Measurements from ENCODE around the gene XPR1.

XPR1 gene

DNA sequence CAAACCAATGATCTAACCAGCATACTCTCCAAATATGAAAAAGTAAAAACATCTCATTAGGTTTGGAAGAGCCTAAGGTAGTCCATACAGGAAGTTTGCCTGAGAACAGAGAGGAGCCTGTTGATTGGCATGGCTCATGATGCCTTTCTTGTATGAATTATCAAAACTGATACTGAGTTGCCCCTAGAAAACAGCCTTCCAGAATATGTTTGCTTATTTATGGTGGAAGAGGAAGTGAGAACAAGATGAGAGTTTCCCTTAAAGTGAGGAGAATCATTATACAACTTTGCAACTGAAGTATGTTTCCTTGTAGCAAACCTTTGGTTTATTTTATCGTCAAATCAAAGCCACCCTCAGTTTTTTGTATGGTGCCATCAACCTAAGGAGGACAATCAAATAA, 257.0 kb downstream of the XPR1 start:
- DNase-seq (ENCODE audit: insufficient read length, low spot score): no peak
- no peak for FAIRE-seq
- TF ChIP-seq POLR2A (IDR thresholded peaks at IDR 0.05; ENCODE audit: low read depth, low read length): no peak

DNA sequence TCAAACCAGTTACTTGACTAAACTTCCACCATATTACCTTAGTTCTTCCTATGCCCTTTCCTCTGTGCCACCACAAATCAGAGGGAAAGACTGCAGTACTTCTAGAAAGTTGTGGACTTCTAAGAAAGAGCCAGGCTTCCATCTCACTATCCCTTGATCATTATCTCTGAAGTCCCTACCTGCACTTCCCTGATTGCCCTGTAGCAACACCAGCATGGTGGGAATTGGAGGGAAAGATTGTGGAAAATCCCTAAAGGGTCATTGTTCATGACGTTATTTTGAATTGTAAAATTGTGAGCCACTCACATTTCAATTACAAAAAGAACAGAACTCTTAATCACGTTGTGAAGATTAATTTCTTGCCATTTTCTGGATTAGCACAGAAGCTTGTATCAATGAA, 257.5 kb downstream of the XPR1 start:
- FAIRE-seq: no peak
- TF ChIP-seq POLR2A (IDR thresholded peaks at IDR 0.05; ENCODE audit: low read depth, low read length): no peak

DNA sequence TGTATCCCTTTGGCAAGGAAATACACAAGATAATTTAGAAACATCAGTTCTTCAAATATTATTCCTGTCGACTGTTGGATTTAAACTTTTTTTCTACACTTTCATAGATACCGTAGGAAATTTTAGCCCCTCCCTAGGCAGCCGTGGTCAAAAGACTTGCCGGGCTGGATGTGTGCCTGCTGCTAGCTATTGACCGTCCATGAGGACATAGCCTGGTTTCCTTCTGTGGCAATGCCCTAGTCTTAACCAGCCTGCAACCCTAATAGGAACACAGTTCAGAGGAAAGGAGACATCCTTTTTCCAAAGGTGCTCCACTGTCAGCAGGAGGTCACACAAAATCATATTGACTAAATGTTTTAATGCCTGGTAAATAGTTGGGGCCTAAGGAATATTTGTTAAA, 260.4 kb downstream of the XPR1 start:
- no peak for TF ChIP-seq POLR2A (IDR thresholded peaks at IDR 0.05; ENCODE audit: low read depth, low read length)
- FAIRE-seq: no peak
- no peak for DNase-seq (ENCODE audit: insufficient read length, low spot score)

More for the DNA sequence above, 257.5 kb downstream of the XPR1 start:
- DNase-seq (ENCODE audit: insufficient read length, low spot score): no peak

DNA sequence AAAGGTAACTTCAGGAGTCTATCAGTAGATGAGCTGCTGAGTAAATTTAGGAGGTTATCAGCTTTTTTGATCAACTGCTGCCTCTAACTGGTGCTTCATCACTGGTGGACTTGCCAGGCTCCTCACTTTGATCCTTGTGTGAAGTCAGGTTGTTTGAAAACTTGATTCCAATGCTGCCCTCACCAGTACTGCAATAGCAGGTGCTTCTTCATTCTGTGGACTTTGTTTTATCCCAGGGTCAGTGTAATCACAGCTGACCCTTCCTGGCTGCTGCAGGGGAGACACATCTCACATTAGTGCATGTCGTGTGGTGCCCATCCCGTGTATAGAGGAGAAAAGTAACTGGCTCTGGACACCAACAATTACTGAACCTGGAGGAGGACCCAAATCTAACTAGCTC, 260.9 kb downstream of the XPR1 start:
- no peak for TF ChIP-seq POLR2A (IDR thresholded peaks at IDR 0.05; ENCODE audit: low read depth, low read length)
- FAIRE-seq (no peak), DNase-seq (ENCODE audit: insufficient read length, low spot score) (no peak)

DNA sequence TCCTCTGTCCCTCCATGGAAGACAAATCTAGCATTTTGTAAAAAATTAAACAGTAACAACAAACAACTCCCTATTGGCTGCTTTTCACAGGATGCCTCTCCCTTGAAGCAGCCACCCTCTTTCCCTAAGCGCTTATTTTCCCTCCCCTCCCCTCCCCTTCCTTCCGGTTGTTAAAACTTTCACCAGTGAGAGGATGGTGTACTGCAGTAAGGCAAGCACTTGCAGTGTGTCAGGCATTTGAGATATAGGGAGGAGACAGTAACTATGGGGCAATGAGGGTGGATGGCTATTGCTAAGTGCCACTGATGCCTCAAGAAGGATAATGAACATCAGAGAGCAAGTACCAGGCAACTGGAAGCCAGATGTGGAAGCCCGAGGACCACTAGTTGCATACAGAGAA, 261.8 kb downstream of the XPR1 start:
- FAIRE-seq (no peak), DNase-seq (ENCODE audit: insufficient read length, low spot score) (no peak)
- TF ChIP-seq POLR2A (IDR thresholded peaks at IDR 0.05; ENCODE audit: low read depth, low read length): no peak

DNA sequence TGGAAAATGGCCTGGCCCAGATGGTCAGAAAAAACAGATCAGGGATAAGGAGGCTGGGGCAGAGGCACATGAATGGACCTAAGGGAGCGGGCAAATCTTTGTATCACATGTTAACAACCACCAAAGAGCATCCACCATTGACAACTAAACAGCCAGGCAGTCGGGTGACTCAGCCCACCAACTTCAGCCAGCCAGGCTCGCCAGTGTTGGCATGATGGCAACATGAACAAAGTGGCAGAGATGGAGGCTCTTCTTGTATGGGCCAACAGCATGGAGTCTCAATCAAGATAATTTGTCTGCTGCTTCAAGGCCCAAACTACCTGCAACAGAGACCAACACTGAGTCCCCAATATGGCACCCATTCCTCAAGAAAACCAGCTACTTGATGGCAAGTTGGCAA, 264.3 kb downstream of the XPR1 start:
- DNase-seq (ENCODE audit: insufficient read length, low spot score) (no peak), FAIRE-seq (no peak)
- TF ChIP-seq POLR2A (IDR thresholded peaks at IDR 0.05; ENCODE audit: low read depth, low read length): no peak

DNA sequence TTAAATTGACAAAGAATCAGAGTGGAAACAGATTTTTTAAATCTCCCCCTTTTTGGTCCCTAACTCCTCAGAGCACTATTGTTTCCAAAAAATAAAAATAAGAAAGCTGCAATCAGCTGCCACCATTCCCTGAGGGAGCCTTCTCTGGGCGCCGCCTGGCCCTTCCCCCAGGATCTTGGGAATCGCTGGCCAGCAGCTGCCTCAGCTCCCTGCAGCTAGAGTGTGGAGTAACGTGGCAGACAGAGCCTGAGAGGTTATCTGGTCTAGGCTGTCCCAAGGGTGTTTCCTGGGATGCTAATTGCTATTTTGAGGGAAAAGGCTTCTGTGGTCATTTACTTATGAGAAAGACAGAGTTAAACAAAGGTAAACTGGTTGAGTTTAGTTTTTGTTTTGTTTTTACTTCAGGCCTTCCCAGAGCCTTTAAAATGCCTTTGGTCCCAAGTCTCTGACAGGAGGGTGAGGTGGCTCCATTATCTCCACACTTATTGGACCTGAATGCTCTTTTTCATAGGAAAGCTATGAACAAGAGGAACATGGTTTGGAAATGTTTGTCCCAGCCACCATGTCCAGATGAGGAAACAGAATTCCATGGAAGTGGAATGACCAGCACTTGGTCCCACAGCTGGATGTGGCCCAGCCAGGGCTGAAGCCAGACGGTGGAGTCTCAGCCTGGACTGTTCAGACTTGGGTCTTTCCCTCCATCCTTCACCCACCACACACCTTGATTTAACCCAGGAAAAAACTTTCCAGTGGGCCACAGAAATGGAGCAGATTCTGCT, 266.8 kb downstream of the XPR1 start:
- DNase-seq (ENCODE audit: insufficient read length, low spot score) (no peak), FAIRE-seq (no peak)
- TF ChIP-seq POLR2A (IDR thresholded peaks at IDR 0.05; ENCODE audit: low read depth, low read length): no peak

DNA sequence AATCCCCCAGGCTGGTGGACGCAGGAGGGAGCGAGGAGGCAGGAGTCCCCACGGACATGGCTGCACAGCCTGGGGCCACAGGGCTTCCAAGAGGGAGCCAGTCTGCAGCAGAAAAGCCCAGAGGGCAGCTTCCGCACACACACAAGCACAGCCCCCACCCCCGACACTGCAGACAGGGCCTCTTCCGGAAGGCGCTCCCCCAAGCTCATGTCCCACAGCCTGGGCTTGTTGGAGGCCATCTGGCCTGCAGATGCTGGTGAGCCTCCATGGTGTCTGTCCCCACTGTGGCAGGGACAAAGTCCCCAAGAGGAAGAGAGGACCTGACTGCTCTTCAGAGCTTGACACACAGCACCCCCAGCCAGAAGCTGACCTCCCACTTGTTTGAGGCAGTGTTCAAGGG, 267.4 kb downstream of the XPR1 start:
- no peak for FAIRE-seq
- TF ChIP-seq POLR2A (IDR thresholded peaks at IDR 0.05; ENCODE audit: low read depth, low read length): no peak
- DNase-seq (ENCODE audit: insufficient read length, low spot score): no peak

DNA sequence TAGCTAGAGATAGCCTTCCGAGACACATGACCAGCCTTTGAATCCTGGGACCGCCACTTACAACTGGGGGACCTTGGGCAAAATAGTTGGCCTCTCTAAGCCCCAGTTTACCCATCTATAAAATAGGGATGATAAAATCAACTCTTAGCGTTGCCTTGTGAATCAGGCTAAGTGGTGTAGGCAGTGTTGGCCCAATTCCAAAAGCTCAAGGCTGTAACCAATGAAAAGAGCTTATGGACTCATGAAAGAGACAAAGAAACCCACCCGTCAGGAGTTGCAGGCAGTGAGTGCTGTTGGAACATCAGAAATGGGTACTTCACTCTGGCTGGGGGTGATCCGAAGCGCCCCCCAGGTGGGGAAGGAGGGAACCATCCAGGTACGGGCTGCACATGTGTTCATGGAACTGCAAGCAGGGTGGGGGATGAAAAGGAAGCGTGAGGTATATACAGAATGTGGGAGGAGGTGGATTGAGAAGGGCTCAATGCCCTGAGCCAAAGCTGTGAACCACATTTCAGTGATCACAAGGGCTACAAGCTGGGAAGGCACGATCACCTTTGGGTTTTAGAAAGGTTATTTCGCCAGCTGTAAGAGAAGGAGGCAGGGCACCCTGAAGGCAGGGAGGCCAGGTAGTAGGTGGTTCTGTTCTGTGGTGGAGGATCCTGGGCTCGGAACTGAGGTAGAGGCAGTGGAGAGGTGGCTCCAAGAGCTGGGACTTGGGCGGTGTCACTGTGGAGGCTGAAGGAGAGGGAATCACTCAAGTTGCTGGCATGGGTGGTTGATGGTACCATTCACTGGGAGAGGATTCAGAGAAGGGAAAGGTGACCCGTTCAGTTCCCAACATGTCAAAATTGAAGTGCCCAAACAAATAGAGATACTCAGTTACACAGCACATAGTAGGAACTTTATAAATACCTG, 269.5 kb downstream of the XPR1 start:
- TF ChIP-seq POLR2A (IDR thresholded peaks at IDR 0.05; ENCODE audit: low read depth, low read length): no peak
- DNase-seq (ENCODE audit: insufficient read length, low spot score): no peak

DNA sequence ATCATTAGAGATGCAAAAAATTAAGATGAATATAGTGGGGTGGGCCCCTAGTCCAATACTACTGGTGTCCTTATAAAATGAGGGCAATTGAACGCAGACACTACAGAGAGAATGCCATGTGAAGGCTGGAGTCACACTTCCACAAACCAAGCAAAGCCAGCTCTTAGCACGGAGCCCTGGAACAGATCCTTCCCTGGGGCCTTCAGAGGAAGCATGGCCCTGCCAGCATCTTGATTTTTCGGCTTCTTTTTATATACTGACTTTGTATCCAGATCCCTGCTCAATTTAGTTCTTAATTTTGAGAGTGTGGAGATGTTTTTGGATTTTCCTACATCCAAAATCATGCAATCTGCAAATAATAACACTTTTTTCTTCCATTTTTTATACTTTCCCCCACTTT, 270.7 kb downstream of the XPR1 start:
- DNase-seq (ENCODE audit: insufficient read length, low spot score) (no peak), FAIRE-seq (no peak)
- no peak for TF ChIP-seq POLR2A (IDR thresholded peaks at IDR 0.05; ENCODE audit: low read depth, low read length)

More for the DNA sequence above, 269.5 kb downstream of the XPR1 start:
- FAIRE-seq: no peak

DNA sequence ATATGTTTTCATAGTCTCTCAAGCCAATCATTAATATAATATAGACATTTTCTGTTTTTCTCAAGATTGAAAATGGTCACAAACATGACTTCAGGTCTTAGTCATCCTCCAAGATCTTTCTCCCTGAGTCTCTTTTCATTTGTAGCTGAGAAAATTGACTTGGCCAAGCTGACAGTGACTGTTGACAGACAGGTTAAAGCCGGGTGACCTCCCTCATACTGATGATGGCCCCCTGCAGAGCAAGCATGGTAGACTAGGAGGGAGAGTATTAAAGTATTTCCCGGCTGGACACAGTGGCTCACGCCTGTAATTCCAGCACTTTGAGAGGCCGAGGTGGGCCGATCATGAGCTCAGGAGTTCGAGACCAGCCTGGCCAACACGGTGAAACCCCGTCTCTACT, 274.1 kb downstream of the XPR1 start:
- no peak for TF ChIP-seq POLR2A (IDR thresholded peaks at IDR 0.05; ENCODE audit: low read depth, low read length)

DNA sequence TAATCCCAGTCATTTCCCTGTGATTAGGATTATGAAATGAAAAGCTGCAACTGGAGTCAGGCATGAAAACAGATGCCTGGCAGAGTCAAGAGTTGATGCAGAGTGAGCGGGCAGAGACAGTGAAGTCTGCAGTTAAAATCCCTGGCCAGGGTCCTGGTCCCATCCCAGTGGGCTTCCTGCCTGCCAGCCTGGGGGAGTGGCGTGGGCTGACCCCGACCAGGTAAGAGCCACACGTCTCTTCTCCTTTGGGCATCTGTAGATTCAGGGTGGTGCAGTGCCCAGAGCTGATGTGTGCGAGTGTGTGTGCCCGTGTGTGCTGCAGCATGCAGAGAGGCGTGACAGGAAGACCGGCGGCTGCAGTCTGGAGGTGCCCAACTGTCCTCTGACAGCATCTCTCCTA, 274.7 kb downstream of the XPR1 start:
- no peak for TF ChIP-seq POLR2A (IDR thresholded peaks at IDR 0.05; ENCODE audit: low read depth, low read length)
- DNase-seq (ENCODE audit: insufficient read length, low spot score) (no peak), FAIRE-seq (no peak)

More for the DNA sequence above, 274.1 kb downstream of the XPR1 start:
- DNase-seq (ENCODE audit: insufficient read length, low spot score) (no peak), FAIRE-seq (no peak)

DNA sequence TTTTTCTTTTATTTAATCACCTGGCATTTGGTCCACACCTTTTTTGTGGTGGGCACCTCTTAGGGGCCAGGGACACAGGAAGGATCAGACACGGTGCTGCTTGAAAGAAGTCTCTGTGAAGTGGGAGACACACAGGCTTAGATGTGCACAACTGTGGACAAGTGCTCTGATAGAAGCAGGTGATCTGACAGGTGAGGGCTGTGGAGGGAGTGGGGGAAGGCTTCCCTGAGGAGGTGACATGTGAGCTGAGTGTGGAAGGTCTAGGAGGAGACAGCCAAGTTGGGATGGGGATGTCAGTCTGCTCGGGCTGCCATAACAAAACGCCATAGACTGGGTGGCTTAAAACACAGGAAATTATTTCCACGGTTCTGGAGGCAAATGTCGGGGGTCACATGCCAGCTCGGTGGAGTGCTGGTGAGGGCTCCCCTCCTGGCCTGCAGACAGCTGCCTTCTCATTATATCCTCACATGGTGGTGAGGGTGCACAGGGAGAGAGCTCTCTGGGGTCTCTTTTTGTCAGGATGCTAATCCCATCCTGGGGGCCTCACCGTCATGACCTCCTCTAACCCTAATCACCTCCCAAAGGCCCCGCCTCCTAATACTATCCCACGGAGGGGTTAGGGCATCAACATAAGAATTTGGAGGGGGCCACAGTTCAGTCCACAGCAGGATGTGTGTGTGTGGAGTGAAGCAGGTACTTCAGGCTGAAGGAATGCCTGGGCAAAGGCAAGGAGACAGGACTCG, 275.7 kb downstream of the XPR1 start:
- no peak for DNase-seq (ENCODE audit: insufficient read length, low spot score)
- no peak for TF ChIP-seq POLR2A (IDR thresholded peaks at IDR 0.05; ENCODE audit: low read depth, low read length)
- FAIRE-seq: no peak

All from H54 (cell line).